Inflammatory macrophage treated with lipopolysaccharide for 1 hour (primary cell): ENCODE measurements around the gene CHSY3.

Experiments
- DNase-seq, 2 donors: peaks; one replicate each; pipeline ENCODE4 v3.0.0-alpha.2; 2020 to 2022

The CHSY3 gene

GRCh38 chr5:130102960-130103359 is 198.7 kb downstream of the CHSY3 start:
- DNase-seq, result no peak

GRCh38 chr5:130104895-130105688 is 200.8 kb downstream of the CHSY3 start:
- DNase-seq, result no peak

GRCh38 chr5:130106480-130106879 is 202.2 kb downstream of the CHSY3 start:
- no peak for DNase-seq

- DNase-seq, result peak; percentile 21 to 38
Measured at GRCh38 chr5:130109152-130109551, 204.9 kb downstream of the CHSY3 start.

GRCh38 chr5:130110328-130110727 is 206.1 kb downstream of the CHSY3 start:
- DNase-seq, result no peak

GRCh38 chr5:130111746-130112145 is 207.5 kb downstream of the CHSY3 start:
- DNase-seq, result no peak

- no peak for DNase-seq
Measured at GRCh38 chr5:130112246-130112645, 208.0 kb downstream of the CHSY3 start.

GRCh38 chr5:130115686-130116085 is 211.4 kb downstream of the CHSY3 start:
- no peak for DNase-seq

GRCh38 chr5:130116462-130116861 is 212.2 kb downstream of the CHSY3 start:
- DNase-seq, result no peak

- DNase-seq, result no peak
Measured at GRCh38 chr5:130116972-130117371, 212.7 kb downstream of the CHSY3 start.

- DNase-seq, result no peak
Measured at GRCh38 chr5:130126746-130127145, 222.5 kb downstream of the CHSY3 start.

GRCh38 chr5:130135506-130135905 is 231.2 kb downstream of the CHSY3 start:
- peak; percentile 9 to 16 for DNase-seq

GRCh38 chr5:130136300-130136699 is 232.0 kb downstream of the CHSY3 start:
- no peak for DNase-seq

- DNase-seq, result no peak
Measured at GRCh38 chr5:130137681-130138080, 233.4 kb downstream of the CHSY3 start.

GRCh38 chr5:130138406-130139045 is 234.3 kb downstream of the CHSY3 start:
- no peak for DNase-seq

GRCh38 chr5:130141659-130142320 is 237.5 kb downstream of the CHSY3 start:
- DNase-seq, result peak in 1 of 2 donors; percentile 4

GRCh38 chr5:130151239-130151638 is 247.0 kb downstream of the CHSY3 start:
- no peak for DNase-seq

- no peak for DNase-seq
Measured at GRCh38 chr5:130155345-130156011, 251.2 kb downstream of the CHSY3 start.

GRCh38 chr5:130158036-130158435 is 253.8 kb downstream of the CHSY3 start:
- no peak for DNase-seq

GRCh38 chr5:130159968-130160367 is 255.7 kb downstream of the CHSY3 start:
- DNase-seq, result no peak

GRCh38 chr5:130164966-130165365 is 260.7 kb downstream of the CHSY3 start:
- no peak for DNase-seq

- no peak for DNase-seq
Measured at GRCh38 chr5:130166839-130167490, 262.7 kb downstream of the CHSY3 start.

- no peak for DNase-seq
Measured at GRCh38 chr5:130168211-130168610, 263.9 kb downstream of the CHSY3 start.
